Neuronal stem cell (in vitro differentiated cells): ENCODE measurements around the gene MTERF2.

Source experiments
- DNase-seq: peaks from one replicate; pipeline ENCODE4 v3.0.0-alpha.2; 2013; ENCODE audit warnings: low spot score
- H2AFZ ChIP-seq: one replicate; pipeline ENCODE4 v1.6.1; 2013; ENCODE audit warnings: mild to moderate bottlenecking, low read length, inconsistent platforms
- H2AK5ac ChIP-seq: 2 replicates; pipeline ENCODE4 v1.6.1; 2013; ENCODE audit warnings: low read depth, mild to moderate bottlenecking, inconsistent platforms, low read length, moderate library complexity, mixed read lengths
- H2BK120ac ChIP-seq: 2 replicates; pipeline ENCODE4 v1.6.1; 2013; ENCODE audit warnings: low read depth, mild to moderate bottlenecking, inconsistent platforms, low read length, moderate library complexity, mixed read lengths
- H2BK12ac ChIP-seq: one replicate; pipeline ENCODE4 v1.6.1; 2013; ENCODE audit warnings: low read length, inconsistent platforms
- H2BK15ac ChIP-seq: 2 replicates; pipeline ENCODE4 v1.6.1; 2013; ENCODE audit warnings: mild to moderate bottlenecking, low read length, inconsistent platforms, mixed read lengths
- H2BK5ac ChIP-seq: one replicate; pipeline ENCODE4 v1.6.1; 2013; ENCODE audit warnings: inconsistent platforms, mild to moderate bottlenecking, low read length, moderate library complexity
- H3K14ac ChIP-seq: one replicate; pipeline ENCODE4 v1.6.1; 2013; ENCODE audit warnings: low read length, inconsistent platforms
- H3K18ac ChIP-seq: 2 replicates; pipeline ENCODE4 v1.6.1; 2013; ENCODE audit warnings: low read length, inconsistent platforms
- H3K23ac ChIP-seq: 2 replicates; pipeline ENCODE4 v1.6.1; 2013; ENCODE audit warnings: low read depth, mild to moderate bottlenecking, mixed read lengths, low read length, inconsistent platforms; ENCODE audit not compliant: poor library complexity
- H3K27ac ChIP-seq: replicated peaks from 3 replicates; pipeline ENCODE4 v1.5.1; 2013; ENCODE audit warnings: low read length, inconsistent platforms
- H3K27me3 ChIP-seq, 3 experiments: 2 replicates each; pipeline ENCODE4 v1.6.1; 2013; ENCODE audit warnings: low read length in 3 of 3, mild to moderate bottlenecking in 2 of 3, inconsistent platforms in 1 of 3, low read depth in 1 of 3, mixed read lengths in 1 of 3, moderate library complexity in 1 of 3; ENCODE audit not compliant: control insufficient read depth in 3 of 3, insufficient read depth in 3 of 3
- H3K36me3 ChIP-seq, 2 donors: replicated peaks in 1 of 2; 2 replicates each; pipeline ENCODE4 v1.6.1; 2013; ENCODE audit warnings: low read length in 2 of 2; ENCODE audit not compliant: control insufficient read depth in 2 of 2, insufficient read depth in 2 of 2
- H3K4ac ChIP-seq: 2 replicates; pipeline ENCODE4 v1.6.1; 2013; ENCODE audit warnings: inconsistent platforms, mild to moderate bottlenecking, low read length, moderate library complexity
- H3K4me1 ChIP-seq, 2 donors: 1 replicate in 1 of 2; 2 replicates in 1 of 2; pipeline ENCODE4 v1.6.1; 2013; ENCODE audit warnings: low read length in 2 of 2, low read depth in 1 of 2; ENCODE audit not compliant: control insufficient read depth in 2 of 2, insufficient read depth in 1 of 2
- H3K4me2 ChIP-seq: one replicate; pipeline ENCODE4 v1.6.1; 2013; ENCODE audit warnings: mild to moderate bottlenecking, low read length, inconsistent platforms; ENCODE audit not compliant: insufficient read depth, poor library complexity, severe bottlenecking
- H3K4me3 ChIP-seq, 2 donors: 2 replicates each; pipeline ENCODE4 v1.5.1; 2013; ENCODE audit warnings: low read length in 2 of 2, mild to moderate bottlenecking in 2 of 2, inconsistent platforms in 1 of 2, moderate library complexity in 1 of 2
- H3K79me1 ChIP-seq: one replicate; pipeline ENCODE4 v1.6.1; 2013; ENCODE audit warnings: low read depth, mild to moderate bottlenecking, inconsistent platforms, low read length, moderate library complexity
- H3K9ac ChIP-seq: one replicate; pipeline ENCODE4 v1.6.1; 2013; ENCODE audit warnings: mild to moderate bottlenecking, low read depth, low read length, inconsistent platforms; ENCODE audit not compliant: poor library complexity
- H3K9me3 ChIP-seq, 2 donors: replicated peaks in 1 of 2; 2 replicates each; pipeline versions ENCODE3 to v1.6.1; 2013; ENCODE audit warnings: low read length in 2 of 2, mild to moderate bottlenecking in 2 of 2, inconsistent platforms in 1 of 2, low read depth in 1 of 2, mixed read lengths in 1 of 2, moderate library complexity in 1 of 2; ENCODE audit not compliant: control insufficient read depth in 2 of 2, insufficient read depth in 1 of 2
- H4K8ac ChIP-seq: one replicate; pipeline ENCODE4 v1.6.1; 2013; ENCODE audit warnings: low read depth, mild to moderate bottlenecking, inconsistent platforms, low read length, moderate library complexity
- H4K91ac ChIP-seq: one replicate; pipeline ENCODE4 v1.6.1; 2013; ENCODE audit warnings: low read length, low read depth, mild to moderate bottlenecking, inconsistent platforms; ENCODE audit not compliant: poor library complexity
- WGBS, 2 donors: extraction: QIAGEN DNeasy Blood & Tissue Kit; methylation state at CpG; one replicate each; pipeline ENCODE4 v1.1.7; 2013; ENCODE audit warnings: missing lambda C conversion rate in 2 of 2, mixed read lengths in 1 of 2; ENCODE audit not compliant: insufficient read length in 2 of 2, insufficient replicate concordance in 1 of 2; ENCODE audit errors: extremely low coverage in 2 of 2; 5-methylcytosine and 5-hydroxymethylcytosine counted together

The MTERF2 gene

DNA sequence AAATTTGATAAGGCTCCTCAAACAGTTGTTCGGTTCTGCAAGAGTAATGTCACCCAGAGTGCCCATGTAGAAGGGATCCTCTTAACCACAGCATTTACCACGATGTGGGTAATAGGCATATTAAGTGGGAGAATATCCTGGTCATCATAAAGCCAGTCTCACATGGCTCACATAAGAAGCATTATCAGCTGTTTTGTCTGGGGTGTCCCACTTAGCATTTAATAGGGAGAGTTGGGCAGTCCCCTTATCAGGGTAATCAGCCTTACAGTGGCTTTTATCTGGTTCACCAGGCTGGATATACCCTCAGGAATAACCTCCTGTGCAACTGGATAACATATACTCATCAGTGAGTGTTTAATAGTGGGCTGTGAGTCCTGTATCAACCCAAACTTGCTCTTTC, 44.2 kb downstream of the MTERF2 start:
- Histone ChIP-seq H3K4me2 (no peak overlapping the region), H3K27ac (no peak overlapping the region), H3K36me3 (no peaks in the 10 kb centered on the region), H3K4ac (no peak overlapping the region), H3K9me3 (peaks cover 3 to 26% of the 10 kb centered on the region in 2 donors), H3K23ac (no peak overlapping the region), H2BK12ac (no peak overlapping the region), H4K8ac (no peak overlapping the region), H2BK5ac (no peak overlapping the region), H3K9ac (no peak overlapping the region), H2AK5ac (no peak overlapping the region), H3K27me3 (no peaks in the 10 kb centered on the region), H3K14ac (no peak overlapping the region), H2AFZ (no peak overlapping the region), H2BK15ac (no peak overlapping the region), H4K91ac (no peak overlapping the region), H3K79me1 (peaks cover 1% of the 10 kb centered on the region), H3K18ac (no peak overlapping the region), H3K4me1 (no peaks in the 10 kb centered on the region), H2BK120ac (no peak overlapping the region), H3K4me3 (no peak overlapping the region)
- DNase-seq = no peak
- WGBS, 2 donors = no CpG with 5 or more reads among the region's 2 CpGs

DNA sequence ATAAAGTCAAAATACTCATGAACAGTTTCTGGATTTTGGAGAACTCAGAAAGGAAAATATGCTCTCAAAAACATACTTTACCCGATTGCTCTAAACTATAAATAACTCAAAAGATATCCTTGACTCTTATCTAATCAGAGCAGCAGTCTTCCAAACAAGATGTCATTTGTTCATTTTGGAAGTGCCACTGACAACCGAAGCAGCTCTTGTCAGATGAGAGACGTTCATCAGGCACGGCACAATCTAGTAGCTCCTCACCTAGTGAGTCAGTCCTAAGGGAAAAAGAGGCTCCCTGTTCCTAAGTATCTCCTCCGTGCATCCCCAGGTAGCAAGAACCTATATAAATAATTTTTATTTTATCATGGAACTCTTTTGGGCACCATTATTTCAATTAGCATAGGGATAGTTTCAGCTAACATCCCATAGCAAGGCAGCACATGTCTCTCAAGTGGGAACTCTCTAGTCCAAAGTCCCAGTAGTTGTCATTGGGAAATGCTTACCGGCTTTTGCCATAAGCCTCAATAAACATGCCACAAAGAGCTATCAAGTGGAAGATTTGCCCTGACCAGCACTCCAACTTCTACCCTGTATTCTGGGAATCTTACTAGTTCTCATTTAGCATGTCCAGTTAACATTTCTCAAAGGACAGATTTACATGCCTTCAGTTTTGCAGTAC, 45.3 kb downstream of the MTERF2 start:
- Histone ChIP-seq H2BK5ac (no peak overlapping the region), H3K23ac (no peak overlapping the region), H2AK5ac (no peak overlapping the region), H3K9me3 (peaks cover 2 to 18% of the 10 kb centered on the region in 2 donors), H2BK12ac (no peak overlapping the region), H3K14ac (no peak overlapping the region), H3K36me3 (no peaks in the 10 kb centered on the region), H3K27ac (no peak overlapping the region), H3K4ac (no peak overlapping the region), H3K4me2 (no peak overlapping the region), H3K4me1 (no peaks in the 10 kb centered on the region), H2BK15ac (no peak overlapping the region), H4K91ac (no peak overlapping the region), H2BK120ac (no peak overlapping the region), H3K79me1 (peaks cover 1% of the 10 kb centered on the region), H3K18ac (no peak overlapping the region), H2AFZ (no peak overlapping the region), H3K9ac (no peak overlapping the region), H4K8ac (no peak overlapping the region), H3K27me3 (no peaks in the 10 kb centered on the region), H3K4me3 (no peak overlapping the region)
- WGBS, 2 donors = no CpG with 5 or more reads among the region's 6 CpGs
- DNase-seq = no peak

DNA sequence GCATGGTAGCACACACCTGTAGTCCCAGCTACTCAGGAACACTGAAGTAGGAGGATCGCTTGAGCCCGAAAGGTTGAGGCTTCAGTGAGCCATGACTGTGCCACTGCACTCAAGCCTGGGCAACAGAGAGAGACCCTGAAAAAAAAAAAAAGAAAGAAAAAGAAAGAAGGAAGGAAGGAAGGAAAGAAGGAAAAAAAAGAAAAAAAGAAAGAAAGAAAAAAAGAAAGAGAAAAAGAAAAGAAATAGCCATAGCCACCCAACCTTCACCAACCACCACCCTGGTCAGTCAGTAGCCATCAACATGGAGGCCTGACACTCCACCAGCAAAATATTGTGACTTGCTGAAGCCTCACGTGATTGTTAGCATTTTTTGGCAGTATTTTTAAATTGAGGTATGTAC, 52.7 kb downstream of the MTERF2 start:
- no peak overlapping the region for H3K4me3 ChIP-seq
- H2BK12ac ChIP-seq = no peak overlapping the region
- H2BK5ac ChIP-seq = no peak overlapping the region
- no peak overlapping the region for H2AFZ ChIP-seq
- peaks cover 0 to 2% of the 10 kb centered on the region in 2 donors for H3K9me3 ChIP-seq
- H2BK15ac ChIP-seq = no peak overlapping the region
- no peak overlapping the region for H3K18ac ChIP-seq
- H4K91ac ChIP-seq = no peak overlapping the region
- no peak overlapping the region for H2AK5ac ChIP-seq
- H3K27me3 ChIP-seq = no peaks in the 10 kb centered on the region
- H3K4me2 ChIP-seq = no peak overlapping the region
- no peak overlapping the region for H3K23ac ChIP-seq
- H3K27ac ChIP-seq = no peak overlapping the region
- no peak overlapping the region for H3K9ac ChIP-seq
- no peak overlapping the region for H4K8ac ChIP-seq
- H2BK120ac ChIP-seq = no peak overlapping the region
- DNase-seq = no peak
- no peaks in the 10 kb centered on the region for H3K4me1 ChIP-seq
- H3K14ac ChIP-seq = no peak overlapping the region
- H3K4ac ChIP-seq = no peak overlapping the region
- WGBS, 2 donors = no CpG with 5 or more reads among the region's 3 CpGs
- H3K79me1 ChIP-seq = no peaks in the 10 kb centered on the region
- H3K36me3 ChIP-seq = peaks cover 0 to 2% of the 10 kb centered on the region in 2 donors
